SK-N-SH treated with all-trans-retinoic acid at 6 μM for 48 hours (cell line): ENCODE results near the gene ADAMTS17.

Source experiments
- ARNTL ChIP-seq: fragments of 450-650 bp; formaldehyde crosslinking; IDR thresholded peaks from 2 replicates; pipeline ENCODE4 v1.5.0; 2020; ENCODE audit warnings: low read depth, mild to moderate bottlenecking, moderate library complexity, borderline replicate concordance
- ESRRG ChIP-seq: fragments of 250-450 bp; sonication (Bioruptor Pico); IDR thresholded peaks from 2 replicates; pipeline ENCODE4 v1.6.1; 2021; ENCODE audit warnings: mild to moderate bottlenecking
- PPARA ChIP-seq: fragments of 250-450 bp; sonication (Bioruptor Pico); IDR thresholded peaks from 2 replicates; pipeline ENCODE4 v1.5.0; 2020; ENCODE audit warnings: mild to moderate bottlenecking, borderline replicate concordance
- SNAI2 ChIP-seq: fragments of 250-450 bp; sonication (Bioruptor Pico); IDR thresholded peaks from 2 replicates; pipeline ENCODE4 v1.5.0; 2020; ENCODE audit warnings: mild to moderate bottlenecking, moderate library complexity
- TOX ChIP-seq: fragments of 250-450 bp; sonication (Bioruptor Pico); IDR thresholded peaks from 2 replicates; pipeline ENCODE4 v1.8.0; 2021; ENCODE audit warnings: mild to moderate bottlenecking, moderate library complexity, borderline replicate concordance
- TF ChIP-seq, protein P1 (sequence below): fragments of 250-450 bp; sonication (Bioruptor Pico); IDR thresholded peaks from 2 replicates; pipeline ENCODE4 v1.8.0; 2021; ENCODE audit warnings: low read depth, mild to moderate bottlenecking, moderate library complexity, borderline replicate concordance
- TF ChIP-seq, protein P2 (sequence below): fragments of 250-450 bp; sonication (Bioruptor Pico); IDR thresholded peaks from 2 replicates; pipeline ENCODE4 v1.8.0; 2020; ENCODE audit warnings: mild to moderate bottlenecking, moderate library complexity, borderline replicate concordance
- TF ChIP-seq, protein P3 (sequence below): fragments of 250-450 bp; sonication (Bioruptor Pico); IDR thresholded peaks from 2 replicates; pipeline ENCODE4 v1.5.1; 2020; ENCODE audit warnings: low read depth, mild to moderate bottlenecking, moderate library complexity

DNA sequence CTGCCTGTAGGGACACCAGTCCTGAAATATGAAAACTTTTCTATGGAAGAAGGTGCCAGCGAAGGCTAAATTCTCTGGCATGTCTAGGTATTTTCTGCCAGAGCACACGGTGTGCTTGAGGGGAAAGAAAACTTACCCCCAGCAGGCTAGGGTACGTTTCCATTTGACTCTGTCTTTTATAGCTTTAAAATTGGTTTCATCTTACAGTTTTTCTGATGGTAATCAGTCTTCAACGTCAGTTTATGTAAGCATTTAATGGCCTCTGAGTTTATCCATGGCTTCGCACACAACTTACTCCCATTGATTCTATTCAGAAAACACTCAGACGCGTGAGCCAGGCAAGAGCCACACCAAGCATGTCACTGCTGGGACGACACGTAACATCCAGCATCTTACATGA, 249.7 kb downstream of the ADAMTS17 start:
- TF ChIP-seq SNAI2 (no peak), ESRRG (CRISPR knock-in tag) (no peak), TOX (CRISPR knock-in tag) (no peak), PPARA (CRISPR knock-in tag) (no peak), ARNTL (CRISPR knock-in tag) (no peak)
- TF ChIP-seq, protein P1, sequence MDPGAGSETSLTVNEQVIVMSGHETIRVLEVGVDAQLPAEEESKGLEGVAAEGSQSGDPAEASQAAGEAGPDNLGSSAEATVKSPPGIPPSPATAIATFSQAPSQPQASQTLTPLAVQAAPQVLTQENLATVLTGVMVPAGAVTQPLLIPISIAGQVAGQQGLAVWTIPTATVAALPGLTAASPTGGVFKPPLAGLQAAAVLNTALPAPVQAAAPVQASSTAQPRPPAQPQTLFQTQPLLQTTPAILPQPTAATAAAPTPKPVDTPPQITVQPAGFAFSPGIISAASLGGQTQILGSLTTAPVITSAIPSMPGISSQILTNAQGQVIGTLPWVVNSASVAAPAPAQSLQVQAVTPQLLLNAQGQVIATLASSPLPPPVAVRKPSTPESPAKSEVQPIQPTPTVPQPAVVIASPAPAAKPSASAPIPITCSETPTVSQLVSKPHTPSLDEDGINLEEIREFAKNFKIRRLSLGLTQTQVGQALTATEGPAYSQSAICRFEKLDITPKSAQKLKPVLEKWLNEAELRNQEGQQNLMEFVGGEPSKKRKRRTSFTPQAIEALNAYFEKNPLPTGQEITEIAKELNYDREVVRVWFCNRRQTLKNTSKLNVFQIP (CRISPR knock-in tag) = no peak
- TF ChIP-seq, protein P2, sequence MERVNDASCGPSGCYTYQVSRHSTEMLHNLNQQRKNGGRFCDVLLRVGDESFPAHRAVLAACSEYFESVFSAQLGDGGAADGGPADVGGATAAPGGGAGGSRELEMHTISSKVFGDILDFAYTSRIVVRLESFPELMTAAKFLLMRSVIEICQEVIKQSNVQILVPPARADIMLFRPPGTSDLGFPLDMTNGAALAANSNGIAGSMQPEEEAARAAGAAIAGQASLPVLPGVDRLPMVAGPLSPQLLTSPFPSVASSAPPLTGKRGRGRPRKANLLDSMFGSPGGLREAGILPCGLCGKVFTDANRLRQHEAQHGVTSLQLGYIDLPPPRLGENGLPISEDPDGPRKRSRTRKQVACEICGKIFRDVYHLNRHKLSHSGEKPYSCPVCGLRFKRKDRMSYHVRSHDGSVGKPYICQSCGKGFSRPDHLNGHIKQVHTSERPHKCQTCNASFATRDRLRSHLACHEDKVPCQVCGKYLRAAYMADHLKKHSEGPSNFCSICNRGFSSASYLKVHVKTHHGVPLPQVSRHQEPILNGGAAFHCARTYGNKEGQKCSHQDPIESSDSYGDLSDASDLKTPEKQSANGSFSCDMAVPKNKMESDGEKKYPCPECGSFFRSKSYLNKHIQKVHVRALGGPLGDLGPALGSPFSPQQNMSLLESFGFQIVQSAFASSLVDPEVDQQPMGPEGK = no peak
- TF ChIP-seq, protein P3, sequence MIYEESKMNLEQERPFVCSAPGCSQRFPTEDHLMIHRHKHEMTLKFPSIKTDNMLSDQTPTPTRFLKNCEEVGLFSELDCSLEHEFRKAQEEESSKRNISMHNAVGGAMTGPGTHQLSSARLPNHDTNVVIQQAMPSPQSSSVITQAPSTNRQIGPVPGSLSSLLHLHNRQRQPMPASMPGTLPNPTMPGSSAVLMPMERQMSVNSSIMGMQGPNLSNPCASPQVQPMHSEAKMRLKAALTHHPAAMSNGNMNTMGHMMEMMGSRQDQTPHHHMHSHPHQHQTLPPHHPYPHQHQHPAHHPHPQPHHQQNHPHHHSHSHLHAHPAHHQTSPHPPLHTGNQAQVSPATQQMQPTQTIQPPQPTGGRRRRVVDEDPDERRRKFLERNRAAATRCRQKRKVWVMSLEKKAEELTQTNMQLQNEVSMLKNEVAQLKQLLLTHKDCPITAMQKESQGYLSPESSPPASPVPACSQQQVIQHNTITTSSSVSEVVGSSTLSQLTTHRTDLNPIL (CRISPR knock-in tag) = no peak
